ENCODE measurements around the gene PATL1.

PATL1 gene

DNA sequence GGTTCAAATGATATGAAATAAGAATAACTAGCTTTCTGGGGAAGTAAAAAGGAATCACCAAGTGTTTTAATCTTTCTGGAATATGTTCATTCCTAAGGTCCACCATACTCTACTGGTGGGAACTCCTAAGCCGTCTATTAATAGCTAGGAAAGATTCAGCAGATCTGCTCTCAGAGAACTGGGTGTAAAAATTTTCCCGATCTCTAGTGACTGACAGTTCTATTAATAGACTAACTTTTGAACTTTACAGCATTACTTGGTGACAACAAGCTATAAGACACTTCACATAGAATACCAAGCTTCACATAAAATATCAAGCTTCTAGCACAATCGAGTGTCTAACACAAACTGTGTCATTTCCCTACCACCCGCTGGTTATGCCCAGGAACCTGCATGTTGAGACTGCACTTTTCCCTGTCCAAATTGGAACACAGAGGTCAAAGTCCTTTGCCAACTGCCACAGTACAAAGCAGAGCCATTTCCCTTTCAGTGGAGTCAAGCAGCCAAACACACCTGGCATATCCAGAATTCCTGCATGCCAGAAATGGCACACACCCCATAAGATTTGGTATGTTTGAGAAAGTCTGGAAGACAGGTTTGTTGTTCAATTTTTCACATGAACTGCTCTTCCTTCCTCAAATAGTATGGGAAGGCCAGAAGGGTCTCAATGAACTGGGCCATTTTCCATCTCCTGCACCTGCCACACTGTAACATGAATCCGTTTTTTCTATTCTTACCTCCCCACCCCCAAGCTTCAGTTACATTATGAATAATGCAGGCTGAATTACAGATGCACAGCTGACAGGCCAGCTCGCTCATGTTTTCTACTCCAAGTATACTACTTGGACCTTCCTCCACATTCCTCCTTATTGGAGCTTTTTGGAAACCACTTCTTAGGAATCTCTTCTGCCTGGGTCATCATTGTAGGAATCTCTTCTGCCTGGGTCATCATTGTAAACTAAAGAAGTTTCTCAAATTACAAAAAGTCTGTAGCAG, 57.0 kb downstream of the PATL1 start:
- Mint-ChIP-seq H3K36me3 (ENCODE audit: low read depth) (peaks cover 28% of the 10 kb centered on the region), H3K4me3 (no peak overlapping the region), H3K4me1 (ENCODE audit: low read depth) (peaks cover 45% of the 10 kb centered on the region), H3K27me3 (ENCODE audit: low read depth) (no peaks in the 10 kb centered on the region), H3K9me3 (no peaks in the 10 kb centered on the region), H3K27ac (no peak overlapping the region)

DNA sequence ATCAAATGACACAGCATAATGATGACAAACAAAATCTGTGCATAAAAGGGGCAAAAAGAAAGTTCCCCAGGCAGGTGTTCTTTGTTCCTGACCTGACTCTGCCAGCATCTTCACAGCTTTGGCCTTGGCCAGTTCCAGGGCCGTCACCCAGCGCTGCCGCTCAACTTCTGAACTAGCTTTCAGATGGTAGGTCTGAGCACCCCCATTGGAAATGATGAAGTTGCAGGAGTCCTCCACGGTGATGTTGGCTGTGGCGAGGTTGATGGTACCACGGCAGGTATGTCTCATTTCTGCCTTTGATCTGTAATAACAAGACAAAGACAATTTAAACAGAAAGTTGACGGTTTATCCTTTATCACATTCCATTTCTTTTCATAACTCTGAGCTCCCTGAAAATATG, 58.5 kb downstream of the PATL1 start:
- H3K36me3 Mint-ChIP-seq (ENCODE audit: low read depth): peaks cover 35% of the 10 kb centered on the region
- no peaks in the 10 kb centered on the region for H3K27me3 Mint-ChIP-seq (ENCODE audit: low read depth)
- no peaks in the 10 kb centered on the region for H3K9me3 Mint-ChIP-seq
- peaks cover 45% of the 10 kb centered on the region for H3K4me1 Mint-ChIP-seq (ENCODE audit: low read depth)
- no peak overlapping the region for H3K4me3 Mint-ChIP-seq
- H3K27ac Mint-ChIP-seq: no peak overlapping the region

DNA sequence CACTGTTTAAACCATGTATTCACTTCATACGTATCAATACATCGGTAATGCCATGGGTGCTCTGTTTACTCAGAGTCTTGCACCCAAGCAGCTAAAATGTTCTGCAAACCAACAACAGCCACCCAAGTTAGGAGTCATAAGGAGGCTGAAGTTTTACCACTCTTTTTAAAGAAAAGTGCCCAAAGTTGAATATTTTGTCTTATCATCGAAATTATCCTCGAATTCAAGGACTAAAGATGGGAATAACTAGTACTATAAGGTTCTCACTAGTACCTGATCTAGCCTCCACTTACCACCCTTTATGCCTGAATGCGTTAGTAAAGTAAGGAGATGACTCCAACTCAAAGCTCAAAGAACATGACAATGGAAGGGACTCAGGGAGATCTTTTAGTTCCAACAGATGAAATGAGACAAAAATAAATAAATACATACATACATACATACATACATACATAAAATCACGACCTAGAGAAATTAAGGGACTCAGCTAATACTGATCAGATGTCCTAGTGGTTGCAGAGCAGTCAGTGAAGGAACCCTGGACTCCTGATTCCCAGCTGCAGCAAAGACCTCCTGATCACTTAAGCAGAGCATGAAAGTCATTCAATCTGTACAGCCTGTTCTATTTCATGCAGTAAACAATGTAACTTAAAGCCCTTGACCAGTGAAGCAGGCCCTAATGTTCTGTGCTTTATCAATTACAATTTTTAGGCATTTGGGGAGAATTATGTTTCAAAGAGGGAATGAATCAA, 61.0 kb downstream of the PATL1 start:
- Mint-ChIP-seq H3K27ac (no peak overlapping the region), H3K9me3 (no peaks in the 10 kb centered on the region), H3K4me1 (ENCODE audit: low read depth) (peaks cover 30% of the 10 kb centered on the region), H3K4me3 (no peak overlapping the region), H3K36me3 (ENCODE audit: low read depth) (peaks cover 42% of the 10 kb centered on the region), H3K27me3 (ENCODE audit: low read depth) (no peaks in the 10 kb centered on the region)

DNA sequence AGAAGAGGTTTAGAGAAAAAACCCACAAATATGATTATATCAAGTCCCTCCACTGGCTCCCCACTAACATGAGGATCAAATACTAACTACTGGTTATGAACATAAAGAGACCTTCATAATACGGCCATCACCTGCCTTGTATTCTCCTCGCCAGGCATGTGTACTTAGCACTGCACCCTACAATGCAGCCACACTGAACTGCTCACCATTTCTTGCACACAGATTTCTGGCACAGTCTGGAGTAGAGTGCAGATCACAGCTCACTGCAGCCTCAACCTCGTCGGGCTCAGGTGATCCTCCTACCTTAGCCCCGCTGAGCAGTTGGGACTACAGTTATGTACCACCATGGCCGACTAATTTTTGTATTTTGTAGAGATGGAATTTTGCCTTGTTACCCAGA, 66.4 kb downstream of the PATL1 start:
- H3K4me1 Mint-ChIP-seq (ENCODE audit: low read depth): peaks cover 13% of the 10 kb centered on the region
- no peaks in the 10 kb centered on the region for H3K27me3 Mint-ChIP-seq (ENCODE audit: low read depth)
- H3K36me3 Mint-ChIP-seq (ENCODE audit: low read depth): peaks cover 58% of the 10 kb centered on the region
- no peak overlapping the region for H3K4me3 Mint-ChIP-seq
- H3K27ac Mint-ChIP-seq: no peak overlapping the region
- no peaks in the 10 kb centered on the region for H3K9me3 Mint-ChIP-seq

DNA sequence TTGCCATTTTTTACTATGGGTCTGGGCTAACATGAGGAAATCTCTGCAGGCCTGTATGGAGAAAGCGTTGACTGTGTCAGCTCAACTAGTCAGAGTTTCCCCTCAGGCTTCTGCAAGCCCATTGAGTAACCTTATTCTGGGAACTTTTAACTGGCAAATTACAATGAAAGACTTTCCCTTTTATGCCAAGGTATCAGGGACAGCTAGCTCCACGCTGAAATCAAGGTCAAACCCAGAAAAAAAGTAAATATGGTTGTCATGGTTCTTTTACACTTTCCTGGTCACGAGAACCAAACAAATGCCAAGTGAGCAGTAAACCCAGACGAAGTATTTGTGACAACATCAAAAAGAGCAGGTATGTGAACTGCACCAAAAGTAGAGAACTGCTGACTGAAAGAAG, 67.0 kb downstream of the PATL1 start:
- Mint-ChIP-seq H3K9me3 (no peaks in the 10 kb centered on the region), H3K27me3 (ENCODE audit: low read depth) (no peaks in the 10 kb centered on the region), H3K27ac (no peak overlapping the region), H3K36me3 (ENCODE audit: low read depth) (peaks cover 55% of the 10 kb centered on the region), H3K4me3 (no peak overlapping the region), H3K4me1 (ENCODE audit: low read depth) (peaks cover 11% of the 10 kb centered on the region)

DNA sequence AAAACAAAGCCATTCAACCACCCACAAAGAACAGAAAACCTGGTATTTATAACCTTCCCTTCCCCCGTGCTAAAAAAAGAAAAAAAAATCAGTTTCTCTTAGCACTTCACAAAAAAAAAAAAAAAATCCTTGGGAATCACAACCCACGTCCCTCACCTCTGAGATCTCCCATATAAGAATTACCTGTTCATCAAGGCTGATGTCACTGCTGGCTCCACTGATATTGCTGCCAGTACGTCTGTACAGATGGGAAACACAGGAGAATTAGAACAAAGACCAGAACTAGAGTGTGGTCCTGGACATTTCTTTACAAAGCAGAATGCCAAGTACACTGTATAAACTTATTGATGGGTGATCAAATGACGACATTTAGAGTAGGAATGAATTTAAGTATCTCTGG, 68.2 kb downstream of the PATL1 start:
- peaks cover 9% of the 10 kb centered on the region for H3K4me1 Mint-ChIP-seq (ENCODE audit: low read depth)
- H3K9me3 Mint-ChIP-seq: no peaks in the 10 kb centered on the region
- H3K27me3 Mint-ChIP-seq (ENCODE audit: low read depth): no peaks in the 10 kb centered on the region
- peaks cover 55% of the 10 kb centered on the region for H3K36me3 Mint-ChIP-seq (ENCODE audit: low read depth)
- H3K27ac Mint-ChIP-seq: no peak overlapping the region
- H3K4me3 Mint-ChIP-seq: no peak overlapping the region

DNA sequence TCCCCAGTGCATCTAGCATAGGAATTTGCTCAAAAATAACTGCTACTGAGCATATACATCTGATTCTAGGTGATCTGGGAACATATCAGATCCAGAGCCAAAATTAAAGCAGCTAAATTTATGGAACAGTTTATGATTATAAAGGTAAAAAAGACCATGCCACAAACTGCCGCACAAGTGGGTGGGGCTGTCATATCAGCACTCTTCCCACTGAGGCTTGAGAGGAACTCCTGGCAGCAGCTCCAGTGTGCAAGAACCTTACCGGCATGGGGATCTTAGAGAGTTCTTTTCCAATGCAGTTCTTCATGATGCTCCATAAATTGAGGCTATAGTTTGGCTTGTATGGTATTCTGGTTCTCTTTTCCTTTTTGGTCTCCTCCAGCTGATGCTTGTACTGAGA, 68.6 kb downstream of the PATL1 start:
- Mint-ChIP-seq H3K4me3 (no peak overlapping the region), H3K27ac (no peak overlapping the region), H3K4me1 (ENCODE audit: low read depth) (peaks cover 9% of the 10 kb centered on the region), H3K36me3 (ENCODE audit: low read depth) (peaks cover 56% of the 10 kb centered on the region), H3K9me3 (no peaks in the 10 kb centered on the region), H3K27me3 (ENCODE audit: low read depth) (no peaks in the 10 kb centered on the region)

DNA sequence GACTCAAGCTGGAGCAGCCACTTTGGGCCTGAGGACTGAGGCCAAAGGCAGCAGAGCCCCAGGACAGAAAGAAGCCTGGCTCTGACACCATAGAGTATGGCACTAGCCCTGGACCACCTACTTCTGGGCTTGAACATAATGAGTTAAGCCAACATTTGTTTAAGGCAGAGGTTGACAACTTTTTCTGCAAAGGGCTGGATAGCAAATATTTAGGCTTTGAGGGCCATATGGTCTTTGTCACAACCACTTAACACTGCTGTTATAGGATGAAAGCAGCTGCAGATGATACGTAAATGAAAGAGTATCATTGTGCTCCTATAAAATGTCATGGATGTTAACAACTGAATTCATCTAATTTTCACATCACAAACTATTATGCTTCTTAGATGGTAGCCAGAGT, 69.9 kb downstream of the PATL1 start:
- peaks cover 62% of the 10 kb centered on the region for H3K36me3 Mint-ChIP-seq (ENCODE audit: low read depth)
- no peak overlapping the region for H3K4me3 Mint-ChIP-seq
- peaks cover 6% of the 10 kb centered on the region for H3K4me1 Mint-ChIP-seq (ENCODE audit: low read depth)
- H3K27ac Mint-ChIP-seq: no peak overlapping the region
- no peaks in the 10 kb centered on the region for H3K27me3 Mint-ChIP-seq (ENCODE audit: low read depth)
- H3K9me3 Mint-ChIP-seq: no peaks in the 10 kb centered on the region

Data from T-helper 1 cell treated with Interleukin-12 subunit alpha and Interleukin-12 subunit beta and Interleukin-4 antibody, amounts not matched to agents 30 μg/mL and 1 μg/mL, for 36 hours (primary cell).